Colonic mucosa (tissue), 4 donors: ENCODE data around the gene CDHR2. TPM values are rescaled to one million over a fixed set of nuclear protein-coding genes. Genes with fewer than 3 reads are reported as not detected.

ENCODE experiments used
- DNase-seq: peaks from one replicate; pipeline ENCODE4 v3.0.0-alpha.2; 2020
- H3K27ac ChIP-seq: fragments of 200-600 bp; one replicate; pipeline ENCODE4 v1.8.0; 2021
- H3K27me3 ChIP-seq: fragments of 200-600 bp; one replicate; pipeline ENCODE4 v1.8.0; 2021
- H3K36me3 ChIP-seq: fragments of 200-600 bp; one replicate; pipeline ENCODE4 v1.8.0; 2021
- H3K4me1 ChIP-seq: fragments of 200-600 bp; one replicate; pipeline ENCODE4 v1.8.0; 2021; ENCODE audit warnings: mild to moderate bottlenecking
- H3K4me3 ChIP-seq: fragments of 200-600 bp; one replicate; pipeline ENCODE4 v1.8.0; 2021
- H3K9ac ChIP-seq, 2 donors: one replicate each; pipeline ENCODE4 v1.7.0; 2013; ENCODE audit warnings: control low read depth in 2 of 2, low read depth in 2 of 2, low read length in 2 of 2
- H3K9me3 ChIP-seq: fragments of 200-600 bp; one replicate; pipeline ENCODE4 v1.8.0; 2021
- CTCF ChIP-seq: fragments of 200-600 bp; IDR thresholded peaks from one replicate; pipeline ENCODE4 v1.8.0; 2022; ENCODE audit warnings: antibody characterized with exemption, mild to moderate bottlenecking
- intact Hi-C: fragments of 100-400 bp; cut with DNase I; formaldehyde crosslinking; loops from one replicate; pipeline ENCODE4 v1.14.1; 2022
- total RNA-seq, 2 donors: library from RNA; stranded (reverse); fragmentation: NEBNext Ultra II Directional in 1 of 2; extraction: Animal tissue kit (Norgen Biotek cat#: 25700) in 1 of 2; gene quantifications; one replicate each; pipeline ENCODE4 v1.2.1, GENCODE V29; 2021
- donor health status: healthy.
- donor health status: DM: no; HTN: no; CAD: no.
- donor health status: DM: no; HTN: no; CAD: no.

CDHR2 gene
- total RNA-seq, 2 donors from 2014 or later = 42.8 to 60.2 TPM

- DNase-seq = no peak
- Histone ChIP-seq H3K9me3 (no peaks in the 10 kb centered on the region), H3K27me3 (no peaks in the 10 kb centered on the region), H3K4me1 (no peaks in the 10 kb centered on the region), H3K27ac (no peak overlapping the region), H3K4me3 (no peak overlapping the region), H3K36me3 (no peaks in the 10 kb centered on the region), H3K9ac (no peak overlapping the region)
- intact Hi-C loops = no loop called here
- TF ChIP-seq CTCF = no peak
Measured at GRCh38 chr5:176557846-176558245, 8.7 kb downstream of the CDHR2 start.

DNA sequence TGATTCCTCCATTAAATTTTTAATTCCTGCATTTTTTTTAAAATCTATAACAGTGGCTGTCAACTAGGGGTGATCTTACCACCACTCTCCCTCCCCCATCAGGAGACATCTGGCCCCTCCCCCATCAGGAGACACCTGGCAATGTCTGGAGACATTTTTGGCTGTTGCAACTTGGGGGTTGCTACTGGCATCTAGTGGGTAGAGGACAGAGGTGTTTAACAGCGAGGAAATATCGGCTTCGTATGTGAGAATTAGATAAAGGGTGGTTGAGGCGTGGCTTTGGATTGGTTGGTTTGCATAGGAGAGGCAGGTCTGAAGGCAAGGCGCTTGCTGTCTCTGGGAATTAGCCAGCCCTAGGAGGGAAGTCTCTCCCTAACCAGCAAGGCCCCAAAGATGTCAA is 10.5 kb downstream of the CDHR2 start:
- Histone ChIP-seq H3K9me3 (no peaks in the 10 kb centered on the region), H3K9ac (no peak overlapping the region), H3K4me3 (no peak overlapping the region), H3K4me1 (no peaks in the 10 kb centered on the region), H3K36me3 (no peaks in the 10 kb centered on the region), H3K27me3 (no peaks in the 10 kb centered on the region), H3K27ac (no peak overlapping the region)
- no peak for DNase-seq
- no peak for TF ChIP-seq CTCF
- intact Hi-C loops = no loop called here

DNA sequence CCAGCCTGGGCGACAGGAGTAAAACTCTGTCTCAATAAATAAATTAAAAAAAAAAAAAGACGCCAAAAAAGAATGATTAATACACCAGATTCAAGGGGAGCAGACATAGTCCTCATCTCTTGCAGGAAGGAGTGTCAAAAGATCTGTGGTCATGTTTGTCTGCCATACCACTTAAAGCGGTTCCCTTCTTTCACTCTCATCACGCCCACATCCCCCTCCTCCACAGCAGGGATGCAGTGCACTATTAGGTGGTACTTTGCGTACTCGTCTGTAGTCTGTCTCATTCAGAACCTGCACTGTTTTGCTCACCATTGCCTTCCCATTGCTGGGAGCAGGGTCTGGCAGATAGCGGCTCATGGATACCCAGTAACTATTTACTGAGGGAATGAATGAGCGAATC is 11.2 kb downstream of the CDHR2 start:
- H3K4me1 ChIP-seq = no peaks in the 10 kb centered on the region
- TF ChIP-seq CTCF = no peak
- no peak for DNase-seq
- no peak overlapping the region for H3K4me3 ChIP-seq
- no peaks in the 10 kb centered on the region for H3K9me3 ChIP-seq
- no peak overlapping the region for H3K27ac ChIP-seq
- no peaks in the 10 kb centered on the region for H3K27me3 ChIP-seq
- no peak overlapping the region for H3K9ac ChIP-seq
- intact Hi-C loops = no loop called here
- no peaks in the 10 kb centered on the region for H3K36me3 ChIP-seq

- Histone ChIP-seq H3K4me3 (no peak overlapping the region), H3K4me1 (no peaks in the 10 kb centered on the region), H3K9me3 (no peaks in the 10 kb centered on the region), H3K36me3 (no peaks in the 10 kb centered on the region), H3K27me3 (no peaks in the 10 kb centered on the region), H3K9ac (no peak overlapping the region), H3K27ac (no peak overlapping the region)
- intact Hi-C loops = no loop called here
- no peak for DNase-seq
- TF ChIP-seq CTCF = no peak
Measured at GRCh38 chr5:176561259-176561658, 12.1 kb downstream of the CDHR2 start.

DNA sequence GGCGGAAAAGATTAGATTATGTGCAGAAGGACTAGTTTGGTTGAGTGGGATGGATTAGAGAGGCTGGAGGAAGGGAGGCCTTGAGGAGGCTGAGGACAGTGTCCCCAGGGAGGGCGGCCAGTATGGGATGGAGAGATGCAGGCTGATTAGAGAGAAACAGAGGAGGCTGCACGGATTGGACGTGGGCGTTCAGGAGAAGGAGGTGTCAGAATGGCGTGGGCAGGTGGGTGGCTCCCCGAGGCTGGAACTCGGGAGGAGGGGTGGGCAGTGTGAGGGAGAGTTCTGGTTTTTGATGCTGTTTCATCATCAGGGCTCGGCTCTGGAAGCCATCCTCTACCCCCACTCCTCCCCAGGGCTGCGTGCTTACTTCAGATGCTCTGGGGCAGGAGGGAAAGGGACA is 13.0 kb downstream of the CDHR2 start:
- Histone ChIP-seq H3K27me3 (no peaks in the 10 kb centered on the region), H3K36me3 (no peaks in the 10 kb centered on the region), H3K4me1 (no peaks in the 10 kb centered on the region), H3K9ac (no peak overlapping the region), H3K27ac (no peak overlapping the region), H3K9me3 (no peaks in the 10 kb centered on the region), H3K4me3 (no peak overlapping the region)
- no peak for TF ChIP-seq CTCF
- intact Hi-C loops = no loop called here
- no peak for DNase-seq

DNA sequence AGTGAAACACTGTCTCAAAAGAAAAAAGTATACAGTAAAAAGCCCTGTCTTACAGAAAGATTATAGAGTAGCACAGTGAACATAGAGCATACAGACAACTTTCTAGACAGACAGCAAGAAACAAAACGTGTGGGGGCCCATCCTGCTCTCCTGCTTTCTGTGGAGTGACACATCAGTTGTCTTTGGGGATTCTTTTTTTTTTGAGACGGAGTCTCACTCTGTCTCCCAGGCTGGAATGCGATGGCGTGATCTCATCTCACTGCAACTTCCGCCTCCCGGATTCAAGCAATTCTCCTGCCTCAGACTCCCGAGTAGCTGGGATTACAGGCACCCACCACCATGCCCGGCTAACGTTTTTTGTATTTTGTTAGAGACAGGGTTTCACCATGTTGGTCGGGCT is 14.9 kb downstream of the CDHR2 start:
- no peaks in the 10 kb centered on the region for H3K36me3 ChIP-seq
- DNase-seq = no peak
- no peak overlapping the region for H3K9ac ChIP-seq
- no peaks in the 10 kb centered on the region for H3K9me3 ChIP-seq
- H3K4me3 ChIP-seq = no peak overlapping the region
- H3K27ac ChIP-seq = no peak overlapping the region
- intact Hi-C loops = no loop called here
- no peak for TF ChIP-seq CTCF
- no peaks in the 10 kb centered on the region for H3K27me3 ChIP-seq
- H3K4me1 ChIP-seq = no peaks in the 10 kb centered on the region
